HG03442 (cell line): ENCODE measurements around the gene DCAF16.
"Not testable (repeated sequence)": the region's sequence is repeated elsewhere in the genome, so short reads cannot be mapped to it uniquely, and the experiment has no call there.

Experiments used
- ATAC-seq: cut with Tn5 transposase; IDR thresholded peaks from one replicate; pipeline ENCODE4 v1.9.1; 2021; ENCODE audit warnings: mild to moderate bottlenecking, moderate library complexity; ENCODE audit not compliant: unreplicated experiment

Gene DCAF16

GRCh38 chr4:17810260-17811077 lies at the start of gene DCAF16, which contains the start of gene NCAPG:
Gene DCAF16 (minus strand): TSS chr4:17810757. CDS start chr4:17804141, 6,616 bp downstream.
Gene NCAPG (plus strand): TSS chr4:17810979. CDS start chr4:17811078, 99 bp downstream.
- ATAC-seq = peak; percentile 89

GRCh38 chr4:17859793-17860406 lies 49.3 kb upstream of the DCAF16 start:
- no peak for ATAC-seq

- ATAC-seq = no peak
Observed at GRCh38 chr4:17854036-17854435, 43.5 kb upstream of the DCAF16 start.

- no peak for ATAC-seq
Observed at GRCh38 chr4:17851959-17852358, 41.4 kb upstream of the DCAF16 start.

- not testable (repeated sequence) for ATAC-seq
Observed at GRCh38 chr4:17850295-17850694, 39.7 kb upstream of the DCAF16 start.

- ATAC-seq = no peak
Observed at GRCh38 chr4:17846266-17846665, 35.7 kb upstream of the DCAF16 start.

GRCh38 chr4:17823871-17824669 lies 13.5 kb upstream of the DCAF16 start:
- ATAC-seq = no peak

GRCh38 chr4:17817027-17817426 lies 6.5 kb upstream of the DCAF16 start:
- ATAC-seq = peak; percentile 86

- ATAC-seq = no peak
Observed at GRCh38 chr4:17816142-17816541, 5.6 kb upstream of the DCAF16 start.

- ATAC-seq = no peak
Observed at GRCh38 chr4:17814140-17814539, 3.6 kb upstream of the DCAF16 start.

GRCh38 chr4:17812801-17813200 lies 2.2 kb upstream of the DCAF16 start:
- no peak for ATAC-seq

- no peak for ATAC-seq
Observed at GRCh38 chr4:17812125-17812524, 1.6 kb upstream of the DCAF16 start.

- ATAC-seq = peak; percentile 23
Observed at GRCh38 chr4:17811078-17811603, 584 bp upstream of the DCAF16 start.

- no peak for ATAC-seq
Observed at GRCh38 chr4:17809667-17810066, 890 bp downstream of the DCAF16 start.

GRCh38 chr4:17807446-17807845 lies 3.1 kb downstream of the DCAF16 start:
- ATAC-seq = no peak

- no peak for ATAC-seq
Observed at GRCh38 chr4:17805580-17806155, 4.9 kb downstream of the DCAF16 start.

- ATAC-seq = peak; percentile 52
Observed at GRCh38 chr4:17797808-17798207, 12.7 kb downstream of the DCAF16 start.

GRCh38 chr4:17794730-17795129 lies 15.8 kb downstream of the DCAF16 start:
- ATAC-seq = no peak

GRCh38 chr4:17788956-17789355 lies 21.6 kb downstream of the DCAF16 start:
- no peak for ATAC-seq

GRCh38 chr4:17787315-17787714 lies 23.2 kb downstream of the DCAF16 start:
- no peak for ATAC-seq

- ATAC-seq = no peak
Observed at GRCh38 chr4:17786567-17786966, 24.0 kb downstream of the DCAF16 start.
